ENCODE data around the gene MESP1. TPM values are rescaled to one million over a fixed set of nuclear protein-coding genes. Genes with fewer than 3 reads are reported as not detected.

The MESP1 gene
- total RNA-seq, 3 donors from 2014 or later = 2.7 to 3.1 (median 3.1) TPM

DNA sequence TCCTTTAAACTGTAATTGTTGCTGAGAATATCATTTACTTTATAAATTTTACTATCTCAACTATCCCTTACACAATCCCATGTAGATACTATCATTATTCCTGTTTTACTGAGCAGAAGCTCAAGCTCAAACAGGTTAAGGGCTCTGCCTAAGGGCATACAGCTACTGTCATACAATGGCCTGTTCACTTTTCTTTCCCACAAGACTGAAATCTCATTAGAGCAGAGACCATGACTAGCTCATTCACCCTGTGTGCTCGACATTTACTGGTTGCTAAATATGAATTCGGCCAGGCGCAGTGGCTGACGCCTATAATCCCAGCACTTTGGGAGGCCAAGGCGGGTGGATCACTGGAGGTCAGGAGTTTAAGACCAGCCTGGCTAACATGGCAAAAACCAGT is 23.4 kb upstream of the MESP1 start:
- H3K4me3 Mint-ChIP-seq = no peak overlapping the region
- H3K4me1 Mint-ChIP-seq (ENCODE audit: low read depth) = no peaks in the 10 kb centered on the region
- no peaks in the 10 kb centered on the region for H3K9me3 Mint-ChIP-seq
- ATAC-seq (no peak), DNase-seq (no peak)
- H3K36me3 Mint-ChIP-seq (ENCODE audit: insufficient read depth) = no peaks in the 10 kb centered on the region
- H3K27me3 Mint-ChIP-seq (ENCODE audit: low read depth) = peaks cover 27% of the 10 kb centered on the region

- peaks cover 20% of the 10 kb centered on the region for H3K27me3 Mint-ChIP-seq (ENCODE audit: low read depth)
- no peak overlapping the region for H3K4me3 Mint-ChIP-seq
- no peak for DNase-seq
- ATAC-seq = no peak
- H3K9me3 Mint-ChIP-seq = no peaks in the 10 kb centered on the region
- no peaks in the 10 kb centered on the region for H3K36me3 Mint-ChIP-seq (ENCODE audit: insufficient read depth)
- H3K4me1 Mint-ChIP-seq (ENCODE audit: low read depth) = no peaks in the 10 kb centered on the region
Observed at GRCh38 chr15:89772932-89773583, 22.0 kb upstream of the MESP1 start.

GRCh38 chr15:89770041-89770440 is 19.0 kb upstream of the MESP1 start:
- Mint-ChIP-seq H3K9me3 (no peaks in the 10 kb centered on the region), H3K4me1 (ENCODE audit: low read depth) (no peaks in the 10 kb centered on the region), H3K27me3 (ENCODE audit: low read depth) (peaks cover 4% of the 10 kb centered on the region), H3K36me3 (ENCODE audit: insufficient read depth) (no peaks in the 10 kb centered on the region), H3K4me3 (no peak overlapping the region)
- DNase-seq = no peak
- no peak for ATAC-seq

DNA sequence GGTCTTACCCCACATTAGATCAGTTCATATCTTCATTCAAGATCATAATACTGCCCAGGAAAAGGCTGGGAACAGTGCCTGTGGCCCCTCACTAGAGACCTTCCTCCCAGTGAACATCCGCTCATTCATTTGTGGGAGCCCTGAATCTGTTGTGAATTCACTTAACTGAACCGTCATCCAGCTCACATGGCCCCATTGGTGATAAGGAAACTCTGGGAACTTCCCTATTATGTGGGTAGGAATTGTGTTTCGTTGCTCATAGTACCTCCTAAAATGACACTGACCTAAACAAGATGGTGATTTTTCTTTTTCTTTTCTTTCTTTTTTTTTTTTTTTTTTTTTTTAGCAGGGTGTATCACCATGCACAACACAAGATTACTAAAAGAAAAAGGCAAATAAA is 18.3 kb upstream of the MESP1 start:
- Mint-ChIP-seq H3K4me3 (no peak overlapping the region), H3K9me3 (no peaks in the 10 kb centered on the region), H3K4me1 (ENCODE audit: low read depth) (no peaks in the 10 kb centered on the region), H3K36me3 (ENCODE audit: insufficient read depth) (no peaks in the 10 kb centered on the region), H3K27me3 (ENCODE audit: low read depth) (peaks cover 4% of the 10 kb centered on the region)
- DNase-seq = no peak
- no peak for ATAC-seq

GRCh38 chr15:89768071-89768500 is 17.0 kb upstream of the MESP1 start:
- DNase-seq = no peak
- Mint-ChIP-seq H3K4me1 (ENCODE audit: low read depth) (no peaks in the 10 kb centered on the region), H3K27me3 (ENCODE audit: low read depth) (no peaks in the 10 kb centered on the region), H3K9me3 (no peaks in the 10 kb centered on the region), H3K36me3 (ENCODE audit: insufficient read depth) (no peaks in the 10 kb centered on the region), H3K4me3 (no peak overlapping the region)
- ATAC-seq = no peak

DNA sequence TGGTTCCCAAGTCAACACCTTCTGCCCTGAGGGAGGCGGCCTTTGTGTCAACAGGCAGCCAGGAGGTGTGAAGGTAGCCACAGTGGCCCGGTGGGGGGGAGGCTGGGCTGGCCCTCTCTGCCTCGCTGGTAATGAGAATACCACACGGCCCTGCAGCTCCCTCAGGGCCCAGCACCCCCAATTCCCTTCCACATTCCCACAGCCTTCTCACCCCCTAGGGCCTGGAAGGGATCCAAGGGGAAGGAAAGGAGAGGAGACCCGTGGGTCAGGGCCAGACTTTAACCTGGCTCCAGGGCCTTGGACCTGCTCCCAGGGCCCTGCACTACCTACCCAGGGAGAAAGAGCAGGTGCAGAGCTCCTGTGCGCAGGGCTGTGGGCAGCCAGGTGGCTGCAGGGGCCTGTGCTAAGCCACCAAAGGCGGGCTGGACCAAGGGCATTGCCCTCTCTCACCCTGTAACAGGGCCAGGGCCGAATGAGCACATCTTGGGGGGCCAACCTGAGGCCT is 16.4 kb upstream of the MESP1 start:
- Mint-ChIP-seq H3K4me1 (ENCODE audit: low read depth) (no peaks in the 10 kb centered on the region), H3K27me3 (ENCODE audit: low read depth) (no peaks in the 10 kb centered on the region), H3K9me3 (no peaks in the 10 kb centered on the region), H3K4me3 (no peak overlapping the region), H3K36me3 (ENCODE audit: insufficient read depth) (no peaks in the 10 kb centered on the region)
- ATAC-seq (no peak), DNase-seq (no peak)

GRCh38 chr15:89766357-89767311 is 15.6 kb upstream of the MESP1 start:
- no peaks in the 10 kb centered on the region for H3K9me3 Mint-ChIP-seq
- DNase-seq (no peak), ATAC-seq (no peak)
- no peak overlapping the region for H3K4me3 Mint-ChIP-seq
- no peaks in the 10 kb centered on the region for H3K27me3 Mint-ChIP-seq (ENCODE audit: low read depth)
- no peaks in the 10 kb centered on the region for H3K36me3 Mint-ChIP-seq (ENCODE audit: insufficient read depth)
- no peaks in the 10 kb centered on the region for H3K4me1 Mint-ChIP-seq (ENCODE audit: low read depth)

DNA sequence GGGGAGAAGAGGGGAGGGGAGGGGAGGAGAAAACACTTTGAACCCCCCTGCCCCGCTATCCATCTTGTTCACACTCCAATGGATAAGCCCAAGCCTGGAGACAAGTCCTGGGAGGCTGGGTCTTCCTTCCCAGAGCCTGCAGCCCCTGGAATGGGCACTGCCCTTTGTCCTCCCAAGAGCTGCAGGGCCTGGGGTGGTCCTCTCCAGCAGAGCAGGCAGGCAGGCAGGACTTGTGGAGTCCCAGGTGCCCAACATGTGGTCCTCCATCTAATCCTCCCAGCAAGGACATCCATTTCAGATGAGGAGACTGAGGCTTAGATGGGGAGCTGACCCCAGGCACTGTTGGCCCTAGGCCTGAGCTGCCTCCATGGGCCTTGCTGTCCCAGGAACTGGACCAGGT is 14.6 kb upstream of the MESP1 start:
- H3K4me3 Mint-ChIP-seq = no peak overlapping the region

DNA sequence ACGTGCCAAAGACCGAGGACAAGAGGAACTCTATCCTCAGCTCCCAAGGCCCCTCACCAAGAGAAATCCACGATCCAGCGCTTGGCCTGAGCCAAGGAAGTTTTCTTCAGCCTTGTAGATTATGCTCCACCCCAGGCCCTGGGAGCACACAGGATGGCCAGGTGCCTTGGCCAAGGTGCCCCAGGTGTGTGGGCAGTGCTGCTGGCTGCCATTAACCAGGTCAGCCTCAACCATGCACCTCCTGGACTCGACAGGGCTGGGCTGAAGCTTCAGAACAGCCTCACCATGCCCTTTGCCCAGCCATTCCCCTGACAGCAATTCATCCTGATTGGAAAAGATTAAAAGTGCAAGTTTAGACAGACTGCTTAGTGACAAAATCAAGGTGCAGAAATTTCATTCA is 10.9 kb upstream of the MESP1 start:
- no peak for ATAC-seq
- Mint-ChIP-seq H3K36me3 (ENCODE audit: insufficient read depth) (no peaks in the 10 kb centered on the region), H3K27me3 (ENCODE audit: low read depth) (peaks cover 10% of the 10 kb centered on the region), H3K4me3 (no peak overlapping the region), H3K4me1 (ENCODE audit: low read depth) (no peaks in the 10 kb centered on the region), H3K9me3 (no peaks in the 10 kb centered on the region)
- no peak for DNase-seq

More for the DNA sequence above, 14.6 kb upstream of the MESP1 start:
- peaks cover 3% of the 10 kb centered on the region for H3K27me3 Mint-ChIP-seq (ENCODE audit: low read depth)
- no peak for DNase-seq
- H3K4me1 Mint-ChIP-seq (ENCODE audit: low read depth) = no peaks in the 10 kb centered on the region
- H3K36me3 Mint-ChIP-seq (ENCODE audit: insufficient read depth) = no peaks in the 10 kb centered on the region
- no peak for ATAC-seq
- H3K9me3 Mint-ChIP-seq = no peaks in the 10 kb centered on the region

- Mint-ChIP-seq H3K27me3 (ENCODE audit: low read depth) (peaks cover 11% of the 10 kb centered on the region), H3K9me3 (no peaks in the 10 kb centered on the region), H3K36me3 (ENCODE audit: insufficient read depth) (no peaks in the 10 kb centered on the region), H3K4me1 (ENCODE audit: low read depth) (no peaks in the 10 kb centered on the region), H3K4me3 (no peak overlapping the region)
- DNase-seq = no peak
- no peak for ATAC-seq
Observed at GRCh38 chr15:89761009-89761831, 10.2 kb upstream of the MESP1 start.

GRCh38 chr15:89760303-89761008 is 9.4 kb upstream of the MESP1 start:
- H3K9me3 Mint-ChIP-seq = no peaks in the 10 kb centered on the region
- H3K36me3 Mint-ChIP-seq (ENCODE audit: insufficient read depth) = no peaks in the 10 kb centered on the region
- peaks cover 19% of the 10 kb centered on the region for H3K27me3 Mint-ChIP-seq (ENCODE audit: low read depth)
- H3K4me3 Mint-ChIP-seq = no peak overlapping the region
- peak; percentile 73 to 81 for ATAC-seq
- DNase-seq = peak; percentile 50
- H3K4me1 Mint-ChIP-seq (ENCODE audit: low read depth) = no peaks in the 10 kb centered on the region

GRCh38 chr15:89759835-89760234 is 8.8 kb upstream of the MESP1 start:
- H3K9me3 Mint-ChIP-seq = no peaks in the 10 kb centered on the region
- no peaks in the 10 kb centered on the region for H3K36me3 Mint-ChIP-seq (ENCODE audit: insufficient read depth)
- no peak overlapping the region for H3K4me3 Mint-ChIP-seq
- DNase-seq (no peak), ATAC-seq (no peak)
- H3K4me1 Mint-ChIP-seq (ENCODE audit: low read depth) = no peaks in the 10 kb centered on the region
- H3K27me3 Mint-ChIP-seq (ENCODE audit: low read depth) = peaks cover 22% of the 10 kb centered on the region

DNA sequence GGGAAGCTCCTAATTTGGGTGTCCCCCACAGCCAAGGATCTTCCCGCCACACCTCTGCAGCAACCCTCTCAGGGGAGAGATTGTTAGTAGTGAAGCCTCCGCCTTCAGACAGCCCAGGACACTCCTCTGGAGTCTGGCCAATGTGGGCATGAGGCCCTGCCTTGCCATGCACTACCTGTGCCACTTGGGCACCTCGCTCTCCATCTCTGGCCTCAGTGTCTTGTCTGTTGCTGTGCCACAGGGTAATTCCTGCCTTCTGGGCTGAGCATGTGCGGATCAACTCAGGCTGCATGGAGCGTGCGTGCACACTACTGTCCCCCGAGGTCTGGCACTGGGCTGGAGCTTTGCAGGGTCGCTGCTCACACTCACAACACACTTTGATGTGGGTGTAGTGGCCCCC is 7.9 kb upstream of the MESP1 start:
- ATAC-seq = no peak

DNA sequence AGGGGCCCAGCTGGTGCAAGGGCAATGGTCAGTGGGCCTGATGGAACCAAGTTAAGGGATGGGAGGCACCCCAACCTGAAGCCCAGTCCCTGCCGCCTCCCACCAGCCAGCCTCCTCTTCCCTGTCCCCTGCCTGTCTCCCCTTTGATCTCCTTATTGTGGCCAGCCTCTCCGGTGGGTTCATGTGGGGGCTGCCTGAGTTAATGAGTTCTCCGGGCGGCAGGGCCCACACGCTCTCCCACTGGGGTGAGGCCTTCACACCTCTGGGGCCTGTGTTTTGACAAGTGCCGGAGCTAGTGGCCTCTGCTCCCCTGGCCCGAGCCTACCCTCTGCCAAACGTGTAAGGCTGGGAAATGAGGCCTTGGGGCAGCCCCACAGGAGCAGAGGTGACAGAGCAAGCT is 7.2 kb upstream of the MESP1 start:
- DNase-seq (no peak), ATAC-seq (no peak)
- Mint-ChIP-seq H3K27me3 (ENCODE audit: low read depth) (peaks cover 23% of the 10 kb centered on the region), H3K36me3 (ENCODE audit: insufficient read depth) (no peaks in the 10 kb centered on the region), H3K4me1 (ENCODE audit: low read depth) (no peaks in the 10 kb centered on the region), H3K9me3 (no peaks in the 10 kb centered on the region), H3K4me3 (no peak overlapping the region)

More for the DNA sequence above, 7.9 kb upstream of the MESP1 start:
- Mint-ChIP-seq H3K4me3 (no peak overlapping the region), H3K36me3 (ENCODE audit: insufficient read depth) (no peaks in the 10 kb centered on the region), H3K9me3 (no peaks in the 10 kb centered on the region), H3K27me3 (ENCODE audit: low read depth) (peaks cover 22% of the 10 kb centered on the region), H3K4me1 (ENCODE audit: low read depth) (no peaks in the 10 kb centered on the region)
- no peak for DNase-seq
